Liver (tissue), 3 donors: ENCODE data around the gene CARD8.

Experiments
- FOXA1 ChIP-seq: IDR thresholded peaks from 2 replicates; pipeline ENCODE4 v1.6.1; 2016; ENCODE audit warnings: antibody characterized with exemption
- JUND ChIP-seq, 2 donors: IDR thresholded peaks; 2 replicates each; pipeline ENCODE4 v1.6.1; 2016; ENCODE audit warnings: antibody characterized with exemption in 2 of 2
- RAD21 ChIP-seq, 2 donors: IDR thresholded peaks; 2 replicates each; pipeline ENCODE4 v1.6.1; 2016; ENCODE audit warnings: antibody characterized with exemption in 2 of 2, mild to moderate bottlenecking in 2 of 2
- SP1 ChIP-seq: IDR thresholded peaks from 2 replicates; pipeline ENCODE4 v1.6.1; 2018; ENCODE audit warnings: antibody characterized with exemption, mild to moderate bottlenecking
- TAF1 ChIP-seq: conservative IDR thresholded peaks from 2 replicates; pipeline ENCODE4 v1.6.1; 2016; ENCODE audit warnings: antibody characterized with exemption, mild to moderate bottlenecking
- TF ChIP-seq, protein P1 (sequence below): fragments of 150-350 bp; IDR thresholded peaks from 2 replicates; pipeline ENCODE4 v1.5.1; 2017; ENCODE audit warnings: improper control_type of control experiment, low read depth, low read length; ENCODE audit not compliant: missing input control
- TF ChIP-seq, protein P2 (sequence below): IDR thresholded peaks from 2 replicates; pipeline ENCODE4 v1.6.1; 2016; ENCODE audit warnings: antibody characterized with exemption
- TF ChIP-seq, protein P3 (sequence below): IDR thresholded peaks from 2 replicates; pipeline ENCODE4 v1.6.1; 2016; ENCODE audit warnings: antibody characterized with exemption, mild to moderate bottlenecking
- TF ChIP-seq, protein P4 (sequence below): IDR thresholded peaks from 2 replicates; pipeline ENCODE4 v1.6.1; 2016; ENCODE audit warnings: antibody characterized with exemption
- donor health status: healthy.
- donor health status: healthy.

DNA sequence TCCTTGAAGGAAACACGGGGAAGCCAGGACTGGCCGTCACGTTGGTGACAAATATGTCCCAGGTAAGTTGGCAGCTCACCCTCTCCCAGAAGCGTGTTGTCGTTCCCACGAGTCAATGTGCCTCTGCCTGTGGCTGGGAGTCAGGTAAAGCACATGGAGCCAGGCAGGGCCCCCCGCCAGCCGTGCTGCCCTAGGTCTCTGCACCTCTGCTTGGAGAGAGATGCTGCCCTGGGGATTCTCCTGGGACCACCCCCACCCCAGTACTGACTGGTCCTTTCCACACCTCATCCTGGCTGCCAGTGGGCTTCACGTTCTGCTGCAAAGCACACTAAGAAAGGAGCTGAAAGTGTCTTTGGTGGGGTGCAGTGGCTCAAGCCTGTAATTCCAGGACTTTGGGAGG, 24.0 kb upstream of the CARD8 start:
- TF ChIP-seq, protein P1, sequence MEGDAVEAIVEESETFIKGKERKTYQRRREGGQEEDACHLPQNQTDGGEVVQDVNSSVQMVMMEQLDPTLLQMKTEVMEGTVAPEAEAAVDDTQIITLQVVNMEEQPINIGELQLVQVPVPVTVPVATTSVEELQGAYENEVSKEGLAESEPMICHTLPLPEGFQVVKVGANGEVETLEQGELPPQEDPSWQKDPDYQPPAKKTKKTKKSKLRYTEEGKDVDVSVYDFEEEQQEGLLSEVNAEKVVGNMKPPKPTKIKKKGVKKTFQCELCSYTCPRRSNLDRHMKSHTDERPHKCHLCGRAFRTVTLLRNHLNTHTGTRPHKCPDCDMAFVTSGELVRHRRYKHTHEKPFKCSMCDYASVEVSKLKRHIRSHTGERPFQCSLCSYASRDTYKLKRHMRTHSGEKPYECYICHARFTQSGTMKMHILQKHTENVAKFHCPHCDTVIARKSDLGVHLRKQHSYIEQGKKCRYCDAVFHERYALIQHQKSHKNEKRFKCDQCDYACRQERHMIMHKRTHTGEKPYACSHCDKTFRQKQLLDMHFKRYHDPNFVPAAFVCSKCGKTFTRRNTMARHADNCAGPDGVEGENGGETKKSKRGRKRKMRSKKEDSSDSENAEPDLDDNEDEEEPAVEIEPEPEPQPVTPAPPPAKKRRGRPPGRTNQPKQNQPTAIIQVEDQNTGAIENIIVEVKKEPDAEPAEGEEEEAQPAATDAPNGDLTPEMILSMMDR, result no peak
- TF ChIP-seq JUND (IDR thresholded peaks at IDR 0.05) (no peak), FOXA1 (no peak), SP1 (no peak), TAF1 (no peak), RAD21 (IDR thresholded peaks at IDR 0.05) (no peak)
- TF ChIP-seq, protein P2, sequence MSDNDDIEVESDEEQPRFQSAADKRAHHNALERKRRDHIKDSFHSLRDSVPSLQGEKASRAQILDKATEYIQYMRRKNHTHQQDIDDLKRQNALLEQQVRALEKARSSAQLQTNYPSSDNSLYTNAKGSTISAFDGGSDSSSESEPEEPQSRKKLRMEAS, result no peak
- TF ChIP-seq, protein P3, sequence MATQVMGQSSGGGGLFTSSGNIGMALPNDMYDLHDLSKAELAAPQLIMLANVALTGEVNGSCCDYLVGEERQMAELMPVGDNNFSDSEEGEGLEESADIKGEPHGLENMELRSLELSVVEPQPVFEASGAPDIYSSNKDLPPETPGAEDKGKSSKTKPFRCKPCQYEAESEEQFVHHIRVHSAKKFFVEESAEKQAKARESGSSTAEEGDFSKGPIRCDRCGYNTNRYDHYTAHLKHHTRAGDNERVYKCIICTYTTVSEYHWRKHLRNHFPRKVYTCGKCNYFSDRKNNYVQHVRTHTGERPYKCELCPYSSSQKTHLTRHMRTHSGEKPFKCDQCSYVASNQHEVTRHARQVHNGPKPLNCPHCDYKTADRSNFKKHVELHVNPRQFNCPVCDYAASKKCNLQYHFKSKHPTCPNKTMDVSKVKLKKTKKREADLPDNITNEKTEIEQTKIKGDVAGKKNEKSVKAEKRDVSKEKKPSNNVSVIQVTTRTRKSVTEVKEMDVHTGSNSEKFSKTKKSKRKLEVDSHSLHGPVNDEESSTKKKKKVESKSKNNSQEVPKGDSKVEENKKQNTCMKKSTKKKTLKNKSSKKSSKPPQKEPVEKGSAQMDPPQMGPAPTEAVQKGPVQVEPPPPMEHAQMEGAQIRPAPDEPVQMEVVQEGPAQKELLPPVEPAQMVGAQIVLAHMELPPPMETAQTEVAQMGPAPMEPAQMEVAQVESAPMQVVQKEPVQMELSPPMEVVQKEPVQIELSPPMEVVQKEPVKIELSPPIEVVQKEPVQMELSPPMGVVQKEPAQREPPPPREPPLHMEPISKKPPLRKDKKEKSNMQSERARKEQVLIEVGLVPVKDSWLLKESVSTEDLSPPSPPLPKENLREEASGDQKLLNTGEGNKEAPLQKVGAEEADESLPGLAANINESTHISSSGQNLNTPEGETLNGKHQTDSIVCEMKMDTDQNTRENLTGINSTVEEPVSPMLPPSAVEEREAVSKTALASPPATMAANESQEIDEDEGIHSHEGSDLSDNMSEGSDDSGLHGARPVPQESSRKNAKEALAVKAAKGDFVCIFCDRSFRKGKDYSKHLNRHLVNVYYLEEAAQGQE, result no peak
- TF ChIP-seq, protein P4, sequence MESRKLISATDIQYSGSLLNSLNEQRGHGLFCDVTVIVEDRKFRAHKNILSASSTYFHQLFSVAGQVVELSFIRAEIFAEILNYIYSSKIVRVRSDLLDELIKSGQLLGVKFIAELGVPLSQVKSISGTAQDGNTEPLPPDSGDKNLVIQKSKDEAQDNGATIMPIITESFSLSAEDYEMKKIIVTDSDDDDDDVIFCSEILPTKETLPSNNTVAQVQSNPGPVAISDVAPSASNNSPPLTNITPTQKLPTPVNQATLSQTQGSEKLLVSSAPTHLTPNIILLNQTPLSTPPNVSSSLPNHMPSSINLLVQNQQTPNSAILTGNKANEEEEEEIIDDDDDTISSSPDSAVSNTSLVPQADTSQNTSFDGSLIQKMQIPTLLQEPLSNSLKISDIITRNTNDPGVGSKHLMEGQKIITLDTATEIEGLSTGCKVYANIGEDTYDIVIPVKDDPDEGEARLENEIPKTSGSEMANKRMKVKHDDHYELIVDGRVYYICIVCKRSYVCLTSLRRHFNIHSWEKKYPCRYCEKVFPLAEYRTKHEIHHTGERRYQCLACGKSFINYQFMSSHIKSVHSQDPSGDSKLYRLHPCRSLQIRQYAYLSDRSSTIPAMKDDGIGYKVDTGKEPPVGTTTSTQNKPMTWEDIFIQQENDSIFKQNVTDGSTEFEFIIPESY, result no peak
